Bone marrow (tissue), 2 donors: Measurements from ENCODE around the gene CIB4.

Experiments
- DNase-seq, 2 donors: peaks; one replicate each; lab custom pipeline; 2025; lab: John Stamatoyannopoulos, UW

CIB4 gene

DNA sequence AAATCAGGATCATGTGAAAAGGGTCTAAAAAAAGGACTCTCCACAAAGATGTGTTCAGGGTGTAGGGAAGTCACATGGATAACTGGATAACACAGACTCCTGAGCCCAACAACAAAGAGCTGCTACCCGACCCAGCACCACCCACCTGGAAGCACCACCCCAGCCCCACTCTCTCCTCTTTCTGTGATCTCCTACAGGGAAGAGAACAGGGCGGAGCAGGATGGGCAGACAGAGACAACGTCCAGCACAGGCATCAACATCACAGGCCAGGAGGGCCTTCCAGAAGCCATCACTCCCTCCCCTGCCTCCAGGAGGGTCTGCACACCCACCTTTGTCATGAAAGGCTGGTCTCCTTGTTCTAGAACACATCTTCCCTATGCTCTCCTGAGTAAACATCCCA, 1.3 kb upstream of the CIB4 start:
- no peak for DNase-seq

GRCh38 chr2:26640331-26640745, 828 bp downstream of the CIB4 start:
- no peak for DNase-seq

- DNase-seq: no peak
Measured at GRCh38 chr2:26639685-26640243, 1.4 kb downstream of the CIB4 start.

- no peak for DNase-seq
Measured at GRCh38 chr2:26637811-26638310, 3.3 kb downstream of the CIB4 start.

- DNase-seq: no peak
Measured at GRCh38 chr2:26636935-26637334, 4.2 kb downstream of the CIB4 start.

DNA sequence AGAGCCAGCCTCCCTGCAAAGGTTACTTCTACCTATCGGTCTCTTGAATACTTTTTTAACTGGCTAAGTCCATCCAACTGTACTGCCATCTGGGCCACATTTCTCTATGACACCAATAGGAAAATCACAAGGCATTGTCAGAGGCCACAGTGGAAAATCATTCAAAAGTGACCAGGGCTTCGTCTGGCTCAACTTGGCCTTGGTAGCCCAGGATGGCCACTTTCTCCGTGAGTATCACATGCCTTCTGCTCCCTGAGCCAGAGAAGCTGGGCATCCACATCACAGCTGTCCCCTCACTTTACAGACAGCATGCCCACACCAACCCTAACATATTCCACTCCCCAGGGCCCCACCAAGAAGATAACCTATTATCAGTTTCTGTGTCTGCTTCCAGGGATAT, 5.8 kb downstream of the CIB4 start:
- no peak for DNase-seq

DNA sequence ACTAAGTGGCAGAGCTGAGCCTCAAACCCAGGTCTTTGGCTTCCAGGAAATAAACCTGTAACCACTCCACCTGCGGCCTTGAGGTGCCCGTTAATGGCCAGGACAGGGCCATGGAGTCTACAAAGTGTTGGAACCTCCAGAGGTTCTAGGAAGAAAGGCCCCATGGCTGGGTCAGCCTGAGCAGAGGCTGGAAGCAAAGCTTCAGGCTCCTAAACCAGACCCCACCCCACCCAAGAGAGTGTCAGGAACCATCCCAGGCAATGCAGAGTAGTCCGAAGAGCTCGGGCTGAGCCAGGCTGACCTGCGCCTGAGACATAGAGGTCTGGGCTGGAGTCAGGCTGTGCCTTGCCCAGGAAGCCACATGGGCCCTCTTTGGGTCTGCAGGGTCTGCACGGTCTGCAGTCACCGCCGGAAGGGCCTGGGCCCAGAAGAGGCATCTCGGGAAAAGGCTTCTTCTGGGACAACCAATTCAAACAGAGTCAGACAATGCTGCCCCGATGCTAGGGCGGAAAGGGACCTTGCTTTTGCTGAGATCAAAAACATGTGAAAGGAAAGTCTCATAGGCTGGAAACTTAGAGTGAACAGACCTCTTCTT, 6.4 kb downstream of the CIB4 start:
- no peak for DNase-seq

DNA sequence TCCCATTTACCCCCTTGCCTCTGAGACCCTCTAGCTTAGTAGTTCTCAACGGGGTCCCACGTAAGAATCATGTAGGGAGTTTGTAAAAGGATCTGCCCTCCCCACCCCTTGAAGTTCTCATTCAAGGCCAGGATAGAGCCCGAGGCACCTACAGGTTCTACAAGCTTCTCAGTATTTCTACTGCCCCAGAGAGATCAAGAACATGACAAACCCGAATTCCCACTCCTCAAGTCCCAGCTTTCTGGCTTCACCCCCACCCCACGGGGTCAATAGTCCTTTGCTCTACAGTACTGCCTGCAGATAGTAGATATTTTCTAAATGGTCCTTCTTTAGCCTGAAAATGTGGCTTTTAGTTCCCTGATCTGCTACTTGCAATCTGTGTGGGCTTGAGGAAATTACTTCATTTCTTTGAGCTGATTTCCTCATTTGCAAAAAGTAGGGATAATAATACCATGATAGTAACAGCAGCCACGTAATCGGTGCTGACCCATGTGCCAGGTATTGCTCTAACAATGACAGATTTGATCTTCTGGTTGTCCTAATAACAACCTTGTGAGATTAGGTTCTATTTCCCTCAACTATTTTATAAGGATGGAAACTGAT, 7.1 kb downstream of the CIB4 start:
- no peak for DNase-seq

GRCh38 chr2:26633351-26633945, 7.7 kb downstream of the CIB4 start:
- DNase-seq: no peak

GRCh38 chr2:26632624-26633185, 8.5 kb downstream of the CIB4 start:
- no peak for DNase-seq

DNA sequence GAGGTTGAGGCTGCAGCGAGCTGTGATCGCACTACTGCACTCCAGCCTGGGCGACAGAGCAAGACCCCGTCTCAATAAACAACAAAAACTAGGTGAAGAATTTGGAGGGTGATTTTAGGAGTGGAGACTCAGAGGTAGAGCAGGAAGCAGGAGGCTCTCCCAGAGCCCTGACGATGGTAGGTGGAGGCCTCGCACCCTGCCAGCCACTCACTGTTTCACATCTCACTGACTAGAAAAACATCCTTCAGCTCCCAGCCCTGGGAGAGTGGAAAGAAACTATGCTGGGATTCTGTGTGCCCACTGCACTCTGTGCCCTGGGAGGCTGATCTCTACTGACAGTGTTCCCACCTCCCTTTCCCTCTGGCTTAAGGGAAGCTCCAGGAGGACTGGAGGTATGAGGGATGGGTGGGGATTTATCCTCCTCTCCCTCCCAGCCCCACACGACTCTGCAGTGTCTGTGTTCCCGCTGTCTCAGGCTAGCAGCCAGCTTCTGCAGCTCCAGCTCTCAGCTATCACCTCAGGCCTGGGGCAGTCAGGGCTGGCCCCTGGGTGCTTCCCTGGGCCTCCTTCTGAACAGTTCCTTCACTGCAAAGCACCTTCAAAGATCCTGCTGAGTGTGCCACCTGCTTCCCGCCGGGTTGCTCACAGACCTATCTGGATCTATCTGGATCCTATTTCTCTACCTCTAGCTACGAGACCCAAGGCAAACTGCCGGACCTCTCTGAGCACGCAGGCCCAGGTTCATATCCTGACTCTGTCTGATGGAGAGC, 9.6 kb downstream of the CIB4 start:
- no peak for DNase-seq

- DNase-seq: no peak
Measured at GRCh38 chr2:26630669-26631360, 10.4 kb downstream of the CIB4 start.

DNA sequence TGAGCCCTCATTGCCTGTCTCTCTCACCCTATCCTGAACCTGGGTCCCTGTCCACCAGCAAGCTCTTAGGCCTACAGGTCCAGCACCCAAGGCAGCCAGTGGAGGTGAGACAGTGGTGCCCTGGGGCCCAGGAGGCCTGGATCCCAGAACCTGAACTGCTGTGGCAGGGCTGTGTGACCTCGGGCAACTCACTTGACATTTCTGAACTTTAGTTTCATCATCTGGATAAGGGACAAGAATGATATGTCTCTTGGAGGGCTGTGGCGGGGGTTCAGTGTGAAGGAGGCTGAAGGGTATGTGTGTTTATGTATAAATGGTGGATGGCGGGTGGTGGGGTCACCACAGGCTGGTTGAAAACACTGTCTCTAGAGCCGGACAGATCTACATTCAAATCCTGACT, 10.9 kb downstream of the CIB4 start:
- DNase-seq: no peak

DNA sequence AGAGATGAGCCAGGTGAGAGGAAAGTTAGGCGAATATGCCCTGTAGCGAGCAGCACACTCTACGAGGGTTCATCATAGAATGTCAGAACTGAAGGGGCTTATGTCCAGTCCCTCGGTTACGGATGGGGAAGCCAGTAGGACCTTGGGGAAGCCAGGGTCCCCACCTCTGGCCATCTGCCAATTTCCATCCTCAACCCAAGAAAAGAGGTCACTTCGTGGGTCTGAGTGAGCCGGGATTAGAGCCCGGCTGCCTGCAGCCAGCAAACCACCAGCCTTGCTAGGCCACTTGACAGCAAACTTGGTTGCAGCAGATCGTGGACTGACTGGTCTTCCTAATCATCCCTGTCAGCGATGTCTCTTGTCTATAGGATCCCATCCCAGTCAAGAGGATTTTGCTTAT, 11.4 kb downstream of the CIB4 start:
- no peak for DNase-seq

GRCh38 chr2:26629346-26629630, 11.9 kb downstream of the CIB4 start:
- DNase-seq: no peak

GRCh38 chr2:26628561-26629345, 12.4 kb downstream of the CIB4 start:
- DNase-seq: no peak

DNA sequence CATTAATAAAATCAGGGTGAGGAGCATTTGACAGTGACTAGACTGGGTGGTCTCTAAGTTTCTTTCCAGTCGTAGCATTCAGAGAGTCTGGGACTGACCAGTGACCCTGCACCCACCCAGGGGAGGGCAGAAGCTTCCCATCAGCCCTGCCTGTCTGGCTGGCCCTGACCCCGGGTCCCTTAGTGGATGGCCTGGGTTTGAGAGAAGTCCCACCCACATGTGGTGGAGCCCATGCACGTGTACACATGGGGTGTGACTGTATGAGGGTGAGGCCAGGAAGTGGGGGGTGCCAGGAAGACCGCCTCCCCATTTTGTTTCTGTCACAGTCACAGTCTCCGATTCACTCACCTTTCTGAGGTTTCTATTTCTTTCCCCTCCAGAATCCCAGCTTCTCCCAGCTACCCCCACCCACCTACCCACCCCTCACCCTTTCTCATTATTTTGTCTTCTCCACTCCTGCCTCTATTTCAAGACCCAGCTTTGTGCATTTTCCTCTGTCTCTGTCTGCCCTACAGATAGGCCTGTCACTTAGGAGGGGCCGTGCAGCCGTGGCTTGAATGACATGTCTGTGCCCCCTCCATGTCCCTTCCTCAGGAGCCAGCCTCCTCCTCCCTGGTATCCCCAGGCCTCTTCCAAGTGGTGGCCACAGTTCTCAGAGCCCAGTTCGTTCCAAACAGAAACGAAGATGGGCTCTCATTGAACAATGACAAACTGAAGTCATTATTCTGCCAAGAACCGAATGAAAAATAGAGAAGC, 13.6 kb downstream of the CIB4 start:
- no peak for DNase-seq

GRCh38 chr2:26626606-26627005, 14.6 kb downstream of the CIB4 start:
- no peak for DNase-seq

- DNase-seq: no peak
Measured at GRCh38 chr2:26623541-26624495, 17.3 kb downstream of the CIB4 start.
